Natural killer cell (primary cell): Measurements from ENCODE around the gene LRCOL1. TPM values are rescaled to one million over a fixed set of nuclear protein-coding genes. Genes with fewer than 3 reads are reported as not detected.

Experiments used
- ATAC-seq, 3 donors: fragments of 150-1000 bp in 2 of 3; fragments of 200-7000 bp in 1 of 3; cut with Tn5 transposase; 1 replicate in 1 of 3; 2 replicates in 2 of 3; pipeline ENCODE4 v1.10.0; 2021; ENCODE audit warnings: mild to moderate bottlenecking in 2 of 3, moderate library complexity in 2 of 3
- DNase-seq, 2 donors: peaks; one replicate each; pipeline versions ENCODE4 v3.0.0 to v3.0.0-alpha.2; 2013 to 2021; ENCODE audit warnings: mixed read lengths in 1 of 2
- H3K27ac ChIP-seq: one replicate; pipeline ENCODE4 v1.5.1; 2013; ENCODE audit warnings: mild to moderate bottlenecking, low read length
- H3K27me3 ChIP-seq: one replicate; pipeline ENCODE4 v1.6.1; 2013; ENCODE audit warnings: low read length; ENCODE audit not compliant: control insufficient read depth, insufficient read depth
- H3K36me3 ChIP-seq: one replicate; pipeline ENCODE4 v1.6.1; 2013; ENCODE audit warnings: low read length; ENCODE audit not compliant: control insufficient read depth, insufficient read depth
- H3K4me1 ChIP-seq: one replicate; pipeline ENCODE4 v1.6.1; 2013; ENCODE audit warnings: low read length; ENCODE audit not compliant: control insufficient read depth, insufficient read depth
- H3K4me3 ChIP-seq: one replicate; pipeline ENCODE4 v1.5.1; 2013; ENCODE audit warnings: low read length
- H3K9me3 ChIP-seq: one replicate; pipeline ENCODE4 v1.6.1; 2013; ENCODE audit warnings: low read length; ENCODE audit not compliant: control insufficient read depth, insufficient read depth
- H3K27ac Mint-ChIP-seq, 2 donors: one replicate each; pipeline ENCODE4 v1.8.0; 2022; ENCODE audit warnings: mild to moderate bottlenecking in 2 of 2, mixed read lengths in 2 of 2, moderate library complexity in 1 of 2
- H3K27me3 Mint-ChIP-seq, 2 donors: one replicate each; pipeline ENCODE4 v1.8.0; 2022; ENCODE audit warnings: low read depth in 2 of 2, mixed read lengths in 2 of 2
- H3K36me3 Mint-ChIP-seq: one replicate; pipeline ENCODE4 v1.8.0; 2022; ENCODE audit warnings: mixed read lengths
- H3K4me1 Mint-ChIP-seq, 2 donors: one replicate each; pipeline ENCODE4 v1.8.0; 2022; ENCODE audit warnings: mixed read lengths in 2 of 2
- H3K4me3 Mint-ChIP-seq: one replicate; pipeline ENCODE4 v1.8.0; 2022; ENCODE audit warnings: mild to moderate bottlenecking, moderate library complexity, mixed read lengths
- H3K9me3 Mint-ChIP-seq, 2 donors: one replicate each; pipeline ENCODE4 v1.8.0; 2022; ENCODE audit warnings: mixed read lengths in 2 of 2
- CTCF ChIP-seq: fragments of 200-600 bp; IDR thresholded peaks from one replicate; pipeline ENCODE4 v1.8.0; 2022; ENCODE audit warnings: antibody characterized with exemption
- WGBS: methylation state at CpG from one replicate; pipeline ENCODE4 v1.1.7; 2013; ENCODE audit warnings: missing lambda C conversion rate; ENCODE audit not compliant: insufficient coverage; 5-methylcytosine and 5-hydroxymethylcytosine counted together
- intact Hi-C: fragments of 100-400 bp; cut with micrococcal nuclease; formaldehyde crosslinking; loops from one replicate; pipeline ENCODE4 v1.14.2; 2022
- total RNA-seq, 4 donors: library from RNA; stranded (reverse); fragments of 120-200 nt in 1 of 4; gene quantifications; one replicate each; pipeline versions ENCODE4 v1.2.3 to v1.2.4, GENCODE V29; 2013 to 2022

The LRCOL1 gene
- total RNA-seq, 3 donors from 2014 or later (not counting 1 experiment from before 2014, with no cell fraction given), result not detected

- H3K4me3 Mint-ChIP-seq, result no peak overlapping the region
- Histone ChIP-seq H3K27ac (no peak overlapping the region), H3K4me3 (no peak overlapping the region), H3K9me3 (no peaks in the 10 kb centered on the region), H3K27me3 (peaks cover 12% of the 10 kb centered on the region), H3K4me1 (peaks cover 9% of the 10 kb centered on the region), H3K36me3 (no peaks in the 10 kb centered on the region)
- no peak for DNase-seq
- intact Hi-C loops, result no loop called here
- H3K4me1 Mint-ChIP-seq, result peaks cover 6 to 9% of the 10 kb centered on the region in 2 donors
- no peaks in the 10 kb centered on the region for H3K36me3 Mint-ChIP-seq
- 73% methylated on average over 16 of the region's 16 CpGs for WGBS
- no peak for TF ChIP-seq CTCF
- ATAC-seq, result no peak
- H3K27ac Mint-ChIP-seq, result no peak overlapping the region
- H3K27me3 Mint-ChIP-seq, result peaks cover 29 to 45% of the 10 kb centered on the region in 2 donors
- no peaks in the 10 kb centered on the region for H3K9me3 Mint-ChIP-seq
These were observed 3.9 kb downstream of the LRCOL1 start for GRCh38 chr12:132606466-132606865.

GRCh38 chr12:132605892-132606291, 4.5 kb downstream of the LRCOL1 start:
- H3K9me3 ChIP-seq, result no peaks in the 10 kb centered on the region
- 86% methylated on average over 18 of the region's 18 CpGs for WGBS
- Mint-ChIP-seq H3K36me3 (no peaks in the 10 kb centered on the region), H3K4me1 (peaks cover 6 to 12% of the 10 kb centered on the region in 2 donors), H3K27ac (no peak overlapping the region), H3K9me3 (no peaks in the 10 kb centered on the region), H3K27me3 (peaks cover 26 to 43% of the 10 kb centered on the region in 2 donors), H3K4me3 (no peak overlapping the region)
- no peak overlapping the region for H3K27ac ChIP-seq
- no peak overlapping the region for H3K4me3 ChIP-seq
- ATAC-seq, result no peak
- DNase-seq, result no peak
- peaks cover 12% of the 10 kb centered on the region for H3K4me1 ChIP-seq
- intact Hi-C loops, result no loop called here
- H3K27me3 ChIP-seq, result peaks cover 12% of the 10 kb centered on the region
- no peak for TF ChIP-seq CTCF
- no peaks in the 10 kb centered on the region for H3K36me3 ChIP-seq

- Histone ChIP-seq H3K36me3 (no peaks in the 10 kb centered on the region), H3K4me1 (peaks cover 13% of the 10 kb centered on the region), H3K27me3 (peaks cover 4% of the 10 kb centered on the region), H3K4me3 (no peak overlapping the region), H3K9me3 (no peaks in the 10 kb centered on the region), H3K27ac (no peak overlapping the region)
- H3K27me3 Mint-ChIP-seq, result peaks cover 17 to 39% of the 10 kb centered on the region in 2 donors
- ATAC-seq, result no peak
- no peak overlapping the region for H3K4me3 Mint-ChIP-seq
- no peaks in the 10 kb centered on the region for H3K36me3 Mint-ChIP-seq
- peaks cover 0 to 14% of the 10 kb centered on the region in 2 donors for H3K4me1 Mint-ChIP-seq
- TF ChIP-seq CTCF, result no peak
- H3K9me3 Mint-ChIP-seq, result no peaks in the 10 kb centered on the region
- 53% methylated on average over 10 of the region's 16 CpGs for WGBS
- no peak overlapping the region for H3K27ac Mint-ChIP-seq
- no peak for DNase-seq
- intact Hi-C loops, result no loop called here
These were observed 5.5 kb downstream of the LRCOL1 start for GRCh38 chr12:132604668-132605441.
